Inferior parietal cortex (tissue), 1 donor: ENCODE results near the gene EIF6.

Experiments
- DNase-seq: peaks from one replicate; pipeline ENCODE4 v3.0.0-alpha.2; 2016; ENCODE audit errors: extremely low spot score

Gene EIF6

GRCh38 chr20:35314816-35315631 is 30.5 kb upstream of the EIF6 start:
- no peak for DNase-seq

DNA sequence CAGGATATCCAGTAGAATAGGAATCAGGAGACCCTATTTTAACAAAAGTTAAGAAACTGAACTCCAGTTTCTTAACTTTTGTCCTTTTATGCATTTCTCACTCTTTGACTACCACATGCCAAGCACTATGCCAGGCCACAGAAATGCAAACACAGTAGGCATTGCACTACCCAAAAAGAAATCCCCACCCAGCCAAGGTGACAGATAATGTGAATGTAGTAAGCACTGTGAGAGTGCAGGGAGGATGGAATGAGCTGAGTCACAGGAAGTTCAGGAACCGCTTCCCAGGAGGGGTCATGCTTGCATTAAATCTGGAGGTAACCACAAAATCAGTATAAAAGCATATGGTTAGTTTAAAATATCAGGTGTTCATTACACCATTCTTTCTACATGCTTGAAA is 27.7 kb upstream of the EIF6 start:
- DNase-seq: no peak

GRCh38 chr20:35311822-35312221 is 27.2 kb upstream of the EIF6 start:
- no peak for DNase-seq

GRCh38 chr20:35311409-35311808 is 26.8 kb upstream of the EIF6 start:
- DNase-seq: no peak

- DNase-seq: peak; percentile 48
These were observed 23.4 kb upstream of the EIF6 start for GRCh38 chr20:35307666-35308653.

DNA sequence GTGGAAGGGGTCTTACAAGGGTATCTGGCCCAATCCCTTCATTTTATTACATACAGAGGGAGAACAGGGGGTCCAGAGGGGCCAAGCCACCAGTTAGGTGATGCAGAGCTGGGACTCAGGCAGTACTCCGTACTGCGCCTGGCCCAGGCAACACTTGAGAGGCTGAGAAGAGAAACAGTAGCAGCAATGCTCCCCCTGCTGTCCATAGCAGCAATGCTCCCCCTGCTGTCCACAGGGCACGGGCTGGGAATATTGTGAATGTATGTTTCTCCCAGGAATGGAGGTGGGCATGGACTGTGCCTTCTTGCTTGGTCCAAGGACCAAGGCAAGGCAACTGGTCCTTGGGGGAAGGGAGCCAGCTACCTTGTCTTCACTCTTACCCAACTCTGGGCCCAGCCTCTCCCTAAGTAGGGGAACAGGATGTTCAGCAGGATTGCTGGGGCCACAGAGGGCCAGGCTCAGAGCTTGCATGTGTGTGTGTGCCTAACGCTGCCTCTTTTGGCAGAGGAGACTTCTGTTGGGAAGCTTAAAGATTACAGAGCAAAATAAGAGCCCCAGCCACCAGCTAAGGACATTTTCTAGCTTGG is 22.5 kb upstream of the EIF6 start:
- DNase-seq: peak; percentile 56

DNA sequence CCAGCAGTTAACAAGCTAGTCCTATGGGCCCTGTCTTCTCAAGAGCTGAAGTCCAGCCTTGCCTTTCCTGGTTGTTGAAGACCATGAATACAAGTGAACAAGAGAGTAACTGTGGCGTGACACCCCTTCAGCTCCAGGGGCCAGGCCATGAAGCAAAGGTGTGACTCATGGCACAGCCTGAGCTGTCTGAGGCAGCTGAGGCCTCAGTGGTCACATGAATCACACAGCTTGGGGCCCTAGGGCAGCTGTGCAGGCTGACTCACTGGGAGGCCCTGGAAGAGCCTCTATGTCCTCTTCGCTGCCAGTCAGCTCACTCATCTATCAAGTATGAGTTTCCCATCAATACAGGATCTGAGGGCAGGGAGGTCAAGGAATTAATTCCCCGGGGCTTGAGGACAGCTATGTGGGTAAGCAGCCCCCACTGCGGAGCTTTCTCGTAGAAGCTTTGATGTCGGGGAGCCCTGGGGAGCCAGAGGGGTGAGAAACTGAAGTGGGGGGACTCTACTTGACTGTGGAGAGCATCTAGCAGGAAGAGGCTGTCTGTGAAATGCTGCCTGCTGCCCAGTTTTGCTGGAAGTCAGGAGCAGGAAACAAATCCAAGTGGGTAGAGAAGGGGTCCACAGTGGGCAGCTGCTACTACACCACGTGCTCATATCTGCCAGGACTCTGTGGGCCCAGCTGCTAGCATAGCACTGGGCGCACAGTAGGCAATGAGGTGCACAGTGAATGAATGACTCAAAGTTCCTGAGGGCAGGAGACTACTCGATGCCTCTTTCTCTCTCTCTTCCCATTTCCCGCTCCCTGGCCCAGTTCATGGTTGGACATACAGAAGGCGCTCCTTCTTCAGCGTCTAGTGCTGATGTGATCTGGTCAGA is 21.3 kb upstream of the EIF6 start:
- DNase-seq: no peak

- DNase-seq: no peak
These were observed 20.4 kb upstream of the EIF6 start for GRCh38 chr20:35304956-35305355.

DNA sequence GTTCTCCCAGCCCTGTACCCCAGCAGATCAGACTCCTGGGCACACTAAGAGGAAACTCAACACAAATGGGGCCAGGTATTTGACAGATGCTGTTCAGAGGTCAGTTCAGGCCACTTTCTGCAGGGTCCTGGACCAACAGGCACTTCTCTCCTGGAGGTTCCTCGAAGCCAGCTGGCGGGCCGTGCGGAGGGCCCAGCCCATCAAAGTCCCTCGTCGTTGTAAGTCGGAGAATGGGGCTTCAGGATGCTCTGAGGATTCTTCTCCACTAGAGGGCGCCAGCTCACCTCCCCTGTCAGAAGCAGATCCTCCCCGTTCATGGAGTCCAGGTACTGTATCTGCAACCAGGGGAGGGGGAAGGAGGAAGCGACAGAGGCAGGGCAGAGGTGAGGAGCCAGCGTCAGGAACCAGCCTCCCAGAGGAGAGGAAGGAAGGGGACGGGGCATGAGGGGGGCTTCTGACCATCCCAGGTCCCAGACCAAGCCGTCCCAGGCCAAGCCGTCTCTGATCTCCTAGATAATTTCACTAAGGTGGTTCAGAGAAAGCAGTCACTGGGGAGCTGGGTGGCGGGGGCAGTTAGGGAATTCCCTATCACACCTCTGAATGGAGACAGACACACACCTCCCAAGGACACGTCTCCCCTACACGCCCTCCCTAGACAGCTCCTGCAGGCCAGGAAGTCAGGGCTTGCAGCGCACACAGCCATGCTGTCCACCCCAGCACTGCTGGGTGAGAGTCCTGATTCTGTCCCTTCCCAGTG is 19.3 kb upstream of the EIF6 start:
- peak; percentile 89 for DNase-seq

DNA sequence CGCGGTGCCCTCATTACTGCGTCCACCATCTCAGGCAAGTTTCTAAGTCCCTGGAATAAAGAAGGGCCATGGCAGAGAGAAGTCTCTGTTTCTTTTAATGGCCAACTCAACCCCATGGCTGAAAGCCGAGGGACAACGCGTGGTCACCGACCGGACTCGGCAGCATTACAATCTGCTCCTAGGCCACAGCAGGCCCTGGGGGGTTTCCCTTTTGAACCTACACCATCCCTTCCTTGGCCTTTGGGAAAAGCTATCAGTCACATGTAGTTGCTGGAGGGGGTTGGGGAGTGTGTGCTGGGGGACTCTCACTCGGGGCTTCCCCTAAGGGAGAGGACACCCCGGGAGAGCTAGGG is 18.8 kb upstream of the EIF6 start:
- DNase-seq: no peak

GRCh38 chr20:35302421-35303335 is 18.1 kb upstream of the EIF6 start:
- DNase-seq: no peak

DNA sequence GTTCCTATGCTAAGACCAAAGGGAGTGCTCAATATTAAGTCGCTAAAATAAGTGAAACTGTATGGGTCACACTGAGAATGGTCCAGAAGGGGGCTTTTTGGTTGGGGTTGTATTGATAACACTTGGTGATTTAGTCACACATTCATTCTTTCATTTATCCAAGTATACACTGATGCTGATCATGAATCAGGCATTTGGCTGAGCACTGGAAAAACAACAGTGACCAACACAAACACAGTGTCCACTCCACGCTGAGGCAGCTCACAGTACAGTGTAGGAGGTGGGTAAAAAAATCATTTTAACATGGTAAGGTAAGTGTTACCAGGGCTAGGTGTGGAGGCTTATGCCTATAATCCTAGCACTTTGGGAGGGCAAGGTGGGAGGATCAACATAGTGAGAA is 16.9 kb upstream of the EIF6 start:
- DNase-seq: no peak

DNA sequence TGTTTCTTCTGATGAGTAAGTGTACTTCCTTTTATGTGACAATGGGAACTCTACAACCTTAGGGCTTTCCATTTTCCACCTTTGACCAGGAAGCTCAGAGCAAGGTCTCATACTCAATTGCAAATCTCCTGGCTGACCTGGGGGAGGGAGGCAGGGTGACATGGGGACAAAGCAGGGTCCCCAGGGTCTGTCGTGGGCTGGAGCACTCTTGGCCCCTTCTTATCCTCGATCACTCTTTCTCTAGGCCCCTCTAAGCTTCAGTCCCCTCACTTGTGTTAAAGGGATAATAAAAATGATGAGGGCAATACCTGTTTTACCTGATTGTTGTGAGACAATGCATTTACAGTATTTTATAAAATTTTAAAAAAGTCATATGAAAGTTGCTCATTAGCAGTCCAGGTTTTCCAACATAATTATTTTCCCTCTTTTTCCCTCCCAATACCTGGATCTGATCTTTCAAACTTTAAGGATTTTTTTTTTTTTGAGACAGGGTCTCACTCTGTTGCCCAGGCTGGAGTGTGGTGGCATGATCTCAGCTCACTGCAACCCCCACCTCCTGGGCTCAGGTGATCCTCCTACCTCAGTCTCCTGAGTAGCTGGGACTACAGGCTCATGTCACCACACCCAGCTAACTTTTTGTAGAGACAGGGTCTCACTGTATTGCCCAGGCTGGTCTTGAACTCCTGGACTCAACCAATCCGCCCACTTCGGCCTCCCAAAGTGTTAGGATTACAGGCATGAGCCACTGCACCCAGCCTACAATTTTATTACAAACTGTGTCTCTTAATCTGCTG is 16.1 kb upstream of the EIF6 start:
- DNase-seq: no peak

GRCh38 chr20:35299780-35300179 is 15.2 kb upstream of the EIF6 start:
- DNase-seq: no peak

DNA sequence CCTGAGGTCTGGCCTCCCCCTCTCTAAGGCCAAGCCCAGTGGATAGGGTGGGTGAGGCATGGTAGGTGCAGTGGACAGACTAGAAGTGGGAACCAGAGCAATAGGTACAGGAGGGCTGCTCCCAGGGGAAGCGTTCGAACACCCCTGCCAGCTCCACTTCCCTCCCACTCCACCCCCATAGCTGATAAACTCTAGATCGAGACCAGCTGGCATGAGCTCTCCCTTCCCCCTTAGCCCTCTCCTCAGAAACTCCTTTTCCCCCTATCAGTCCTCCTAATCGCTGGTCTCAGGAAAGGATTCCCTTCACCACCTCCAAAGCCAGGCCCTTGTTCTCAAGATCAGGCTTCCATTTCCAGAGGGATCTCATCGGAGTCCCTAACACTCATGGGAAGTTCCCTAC is 13.7 kb upstream of the EIF6 start:
- DNase-seq: no peak

GRCh38 chr20:35297740-35298139 is 13.2 kb upstream of the EIF6 start:
- no peak for DNase-seq

DNA sequence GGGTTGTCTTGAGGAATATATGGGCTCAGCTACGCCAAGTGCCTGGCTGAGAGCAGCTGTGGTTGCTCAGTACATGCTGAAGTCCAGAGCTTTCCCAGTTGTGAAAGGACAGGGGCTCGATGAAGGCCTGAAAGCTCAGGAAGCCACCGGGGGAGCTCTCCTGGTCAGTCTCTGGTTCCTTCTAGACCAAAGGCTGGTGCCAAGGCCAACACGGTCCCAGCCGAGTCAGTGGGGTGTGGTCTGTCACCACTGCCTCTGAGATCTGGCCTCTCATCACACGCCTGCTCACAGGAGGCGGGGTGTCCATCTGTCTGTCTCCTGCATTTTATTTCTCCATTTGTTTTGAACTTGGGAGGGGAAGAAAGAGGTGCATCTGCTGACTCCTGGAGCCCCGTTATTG is 12.6 kb upstream of the EIF6 start:
- no peak for DNase-seq

DNA sequence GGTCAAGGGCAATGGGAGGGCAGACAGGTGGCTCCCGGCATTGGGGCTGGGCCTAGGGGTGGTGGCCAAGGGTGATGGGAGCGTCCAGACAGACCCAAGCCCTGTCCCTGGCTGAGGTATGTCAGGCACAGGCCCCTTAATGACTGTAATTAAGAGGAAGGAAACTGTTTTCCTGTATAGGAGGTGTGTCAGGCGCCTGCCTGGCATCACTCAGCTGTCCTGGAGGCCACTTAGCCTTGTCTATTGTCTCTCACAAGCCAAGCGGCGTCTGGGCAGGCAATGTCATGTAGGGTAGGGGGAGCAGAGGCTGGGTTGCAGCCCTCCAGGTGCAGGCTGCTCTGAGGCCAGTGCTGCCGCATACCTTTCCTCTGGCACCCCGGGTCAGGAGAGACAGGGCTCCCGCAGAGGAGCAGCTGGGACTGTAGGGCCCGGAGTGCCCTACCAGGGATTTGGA is 11.6 kb upstream of the EIF6 start:
- no peak for DNase-seq

GRCh38 chr20:35295674-35296073 is 11.1 kb upstream of the EIF6 start:
- DNase-seq: no peak
